Measurements from ENCODE around the gene GPR155.
"Not testable (repeated sequence)": the region's sequence is repeated elsewhere in the genome, so short reads cannot be mapped to it uniquely, and the experiment has no call there.

The GPR155 gene

DNA sequence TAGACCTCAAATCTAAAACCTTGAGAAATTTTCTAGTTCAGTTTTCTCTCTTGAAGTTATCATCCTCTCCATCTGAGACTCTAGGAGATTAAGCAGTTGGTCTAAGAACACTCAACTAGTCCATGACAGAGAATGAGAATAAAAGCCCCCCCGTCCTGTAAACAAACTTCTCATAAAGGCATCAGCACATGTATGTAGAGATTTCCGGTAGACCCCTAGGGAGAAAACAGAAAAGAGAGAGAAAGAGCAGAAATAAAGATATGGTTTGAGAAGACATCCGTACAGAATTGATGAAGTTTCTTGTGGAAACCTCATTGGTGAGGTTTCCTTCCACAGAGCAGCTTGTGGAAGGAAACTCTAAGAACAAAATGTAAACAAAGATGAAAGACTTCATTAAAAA, 3.2 kb upstream of the GPR155 start:
- DNase-seq (ENCODE audit: low spot score): peak; percentile 9

DNA sequence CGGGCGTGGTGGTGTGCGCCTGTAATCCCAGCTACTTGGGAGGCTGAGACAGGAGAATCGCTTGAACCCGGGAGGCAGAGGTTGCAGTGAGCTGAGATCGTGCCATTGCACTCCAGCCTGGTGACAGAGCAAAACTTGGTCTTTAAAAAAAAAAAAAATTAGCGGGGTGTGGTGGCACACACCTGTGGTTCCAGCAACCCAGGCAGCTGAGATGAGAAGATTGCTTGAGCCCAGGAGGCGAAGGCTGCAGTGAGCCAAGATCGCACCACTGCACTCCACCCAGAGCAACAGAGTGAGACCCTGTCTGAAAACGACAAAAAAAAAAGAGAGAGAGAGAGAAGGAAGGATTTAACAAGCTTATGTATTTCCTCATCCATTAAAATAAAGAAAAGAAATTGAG, 2.7 kb upstream of the GPR155 start:
- peak; percentile 44 for DNase-seq (ENCODE audit: low spot score)

DNA sequence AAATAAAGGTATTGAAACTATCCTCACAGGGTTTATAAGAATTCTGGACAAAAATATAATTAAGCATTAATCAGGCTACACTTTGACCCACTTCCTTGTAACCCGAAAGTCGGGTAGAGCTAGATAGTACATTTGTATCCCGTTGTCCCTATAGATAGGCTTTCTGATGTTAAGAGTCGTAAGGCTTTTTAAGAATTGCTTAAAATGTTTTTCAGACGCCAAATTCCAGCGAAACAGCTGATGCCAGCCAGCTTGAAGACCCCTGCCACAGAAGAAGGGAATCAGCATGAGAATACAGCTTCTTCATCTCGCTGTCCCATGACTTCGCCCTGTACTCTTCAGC, 962 bp upstream of the GPR155 start:
- no peak for DNase-seq (ENCODE audit: low spot score)

DNA sequence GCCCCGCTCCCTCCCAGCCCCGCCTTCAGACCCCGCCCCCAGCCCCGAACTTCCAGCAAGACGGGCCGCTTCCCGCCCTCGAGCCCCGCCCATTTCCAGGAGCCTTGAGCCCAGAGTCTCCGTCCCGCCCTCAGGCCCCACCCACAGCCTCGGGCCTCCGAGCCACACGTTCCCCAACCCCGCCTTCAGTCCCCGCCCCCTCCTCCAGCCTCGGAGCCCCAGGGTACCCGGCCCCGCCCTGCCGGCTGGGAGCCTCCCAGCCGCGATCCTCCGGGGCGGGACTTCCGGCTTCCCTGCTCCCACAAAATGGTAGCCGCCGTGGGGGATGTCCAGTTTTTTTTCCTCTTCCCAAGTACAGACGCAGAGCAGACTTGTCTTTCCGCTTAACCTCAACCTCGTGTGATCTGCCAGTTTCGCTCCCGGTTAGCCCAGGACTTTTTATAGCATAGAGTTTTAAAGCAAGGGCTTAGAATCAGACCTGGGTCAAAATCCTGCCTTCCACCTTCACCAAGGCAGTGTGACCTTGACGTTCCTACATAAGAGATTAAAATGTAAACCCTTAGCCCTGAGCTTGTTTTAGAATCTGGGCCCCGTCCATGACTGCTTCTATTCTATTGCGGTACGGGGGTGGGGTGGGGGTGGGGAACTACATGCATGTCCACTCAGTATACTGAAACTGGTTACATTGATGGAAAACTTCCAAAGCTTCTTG, 435 bp upstream of the GPR155 start:
- peak; percentile 99 for DNase-seq (ENCODE audit: low spot score)

GRCh38 chr2:174485788-174486562, 854 bp downstream of the GPR155 start:
- peak; percentile 23 for DNase-seq (ENCODE audit: low spot score)

GRCh38 chr2:174485045-174485444, 1.8 kb downstream of the GPR155 start:
- DNase-seq (ENCODE audit: low spot score): not testable (repeated sequence)

DNA sequence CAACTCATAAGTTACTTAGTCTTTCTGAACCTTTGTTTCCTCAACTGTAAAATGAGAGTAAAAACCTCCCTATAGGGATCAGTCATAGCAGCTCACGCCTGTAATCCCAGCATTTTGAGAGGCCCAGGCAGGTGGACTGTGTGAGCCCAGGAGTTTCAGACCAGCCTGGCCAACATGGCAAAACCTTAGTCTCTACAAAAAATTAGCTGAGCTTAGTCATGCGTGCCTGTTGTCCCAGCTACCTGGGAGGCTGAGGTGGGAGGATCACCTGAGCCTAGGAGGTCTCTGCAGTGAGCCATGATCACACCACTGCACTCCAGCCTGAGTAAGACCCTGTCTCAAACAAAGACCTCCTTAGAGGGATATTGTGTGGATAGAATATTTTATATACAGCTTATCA, 2.3 kb downstream of the GPR155 start:
- DNase-seq (ENCODE audit: low spot score): no peak

GRCh38 chr2:174482854-174483253, 4.0 kb downstream of the GPR155 start:
- no peak for DNase-seq (ENCODE audit: low spot score)

DNA sequence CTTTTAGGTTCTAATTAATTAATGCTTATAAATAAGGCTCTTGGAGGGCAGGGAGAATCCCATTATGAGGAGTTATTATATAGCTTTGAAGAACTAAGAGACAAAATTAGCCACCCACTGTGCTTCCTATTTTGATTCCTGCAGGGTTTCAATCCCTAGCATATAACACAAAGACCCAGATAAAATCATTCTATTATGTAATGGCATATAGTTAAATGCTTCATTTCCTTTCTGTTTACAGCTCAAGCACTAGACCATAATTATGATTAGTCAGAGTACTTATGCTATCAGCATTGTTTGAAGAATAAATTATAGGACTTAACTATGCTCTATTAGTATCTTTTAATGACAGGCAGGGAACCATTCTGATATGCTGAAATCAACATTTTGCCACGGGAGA, 9.1 kb downstream of the GPR155 start:
- DNase-seq (ENCODE audit: low spot score): no peak

- no peak for DNase-seq (ENCODE audit: low spot score)
These were observed 13.0 kb downstream of the GPR155 start for GRCh38 chr2:174473796-174474195.

GRCh38 chr2:174465327-174465726, 21.5 kb downstream of the GPR155 start:
- DNase-seq (ENCODE audit: low spot score): no peak

GRCh38 chr2:174461221-174461620, 25.6 kb downstream of the GPR155 start:
- DNase-seq (ENCODE audit: low spot score): no peak

DNA sequence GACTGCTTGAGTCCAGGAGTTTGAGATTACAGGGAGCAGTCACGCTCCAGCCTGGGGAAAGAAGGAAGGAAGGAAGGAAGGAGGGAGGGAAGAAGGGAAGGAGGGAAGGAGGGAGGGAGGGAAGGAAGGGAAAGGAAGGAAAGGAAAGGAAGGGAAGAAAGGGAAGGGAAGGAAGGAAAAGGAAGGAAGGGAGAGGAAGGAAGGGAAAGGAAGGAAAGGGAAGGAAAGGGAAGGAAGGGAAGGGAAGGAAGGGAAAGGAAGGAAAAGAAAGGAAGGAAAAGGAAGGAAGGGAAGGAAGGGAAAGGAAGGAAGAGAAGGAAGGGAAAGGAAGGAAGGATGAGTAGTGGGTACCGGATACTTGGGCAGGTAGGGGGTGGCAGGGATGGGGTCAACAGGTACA, 32.3 kb downstream of the GPR155 start:
- no peak for DNase-seq (ENCODE audit: low spot score)

GRCh38 chr2:174450021-174450816, 36.6 kb downstream of the GPR155 start:
- no peak for DNase-seq (ENCODE audit: low spot score)

DNA sequence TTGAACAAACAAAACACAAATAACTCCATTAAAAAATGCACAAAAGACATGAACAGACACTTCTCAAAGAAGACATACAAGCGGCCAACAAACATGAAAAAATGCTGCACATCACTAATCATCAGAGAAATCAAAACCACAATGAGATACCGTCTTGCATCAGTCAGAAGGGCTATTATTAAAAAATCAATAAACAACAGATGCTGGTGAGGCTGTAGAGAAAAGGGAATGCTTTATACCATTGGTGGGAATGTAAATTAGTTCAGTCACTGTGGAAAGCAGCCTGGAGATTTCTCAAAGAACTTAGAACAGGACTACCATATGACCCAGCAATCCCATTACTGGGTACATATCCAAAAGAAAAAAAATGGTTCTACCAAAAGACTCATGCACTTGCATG, 37.8 kb downstream of the GPR155 start:
- DNase-seq (ENCODE audit: low spot score): no peak

DNA sequence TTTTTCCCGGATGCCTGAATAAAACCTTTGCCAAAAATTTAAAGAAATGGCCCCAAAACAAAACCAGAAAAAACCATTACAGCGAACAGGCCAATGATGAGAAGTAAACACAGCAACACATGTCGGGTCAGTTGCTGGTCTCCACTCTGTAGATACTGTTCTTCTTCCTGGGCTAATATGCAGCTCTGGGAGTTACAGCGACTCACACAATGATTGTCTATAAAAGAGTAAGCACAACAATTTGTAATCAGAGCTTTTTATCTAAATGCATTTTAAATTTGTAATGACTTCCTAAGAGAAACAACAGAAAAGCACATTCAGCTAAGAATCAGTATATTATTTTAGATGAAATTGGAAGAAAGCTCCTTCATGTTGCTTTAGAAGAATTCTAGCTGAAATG, 40.3 kb downstream of the GPR155 start:
- no peak for DNase-seq (ENCODE audit: low spot score)

DNA sequence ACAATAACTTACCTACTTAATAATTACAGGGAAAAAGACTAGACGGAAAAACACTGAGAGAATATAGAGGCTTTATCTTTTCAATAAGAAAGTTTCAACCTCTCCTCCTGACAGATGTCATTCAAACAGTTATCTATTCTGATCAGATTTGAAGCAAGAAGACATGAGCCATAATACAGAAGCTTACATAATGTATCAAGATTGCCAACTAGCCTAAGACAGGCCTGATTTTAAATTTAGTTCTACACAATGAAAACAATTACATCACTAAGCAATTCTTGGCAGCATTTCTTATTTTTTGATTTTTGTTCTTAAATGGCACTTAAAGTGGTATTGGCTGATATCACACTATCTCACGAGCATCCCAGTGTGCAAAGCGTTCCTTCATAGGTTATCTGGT, 41.6 kb downstream of the GPR155 start:
- no peak for DNase-seq (ENCODE audit: low spot score)

- DNase-seq (ENCODE audit: low spot score): no peak
These were observed 42.1 kb downstream of the GPR155 start for GRCh38 chr2:174444761-174445160.

- no peak for DNase-seq (ENCODE audit: low spot score)
These were observed 44.0 kb downstream of the GPR155 start for GRCh38 chr2:174442546-174443510.

GRCh38 chr2:174439950-174440349, 46.9 kb downstream of the GPR155 start:
- DNase-seq (ENCODE audit: low spot score): no peak

- DNase-seq (ENCODE audit: low spot score): no peak
These were observed 47.5 kb downstream of the GPR155 start for GRCh38 chr2:174439323-174439722.
